HG02840 (cell line): ENCODE data around the gene PIANP.
"Not testable (repeated sequence)": the region's sequence is repeated elsewhere in the genome, so short reads cannot be mapped to it uniquely, and the experiment has no call there.

Experiments used
- ATAC-seq: cut with Tn5 transposase; IDR thresholded peaks from one replicate; pipeline ENCODE4 v1.9.1; 2021; ENCODE audit warnings: mild to moderate bottlenecking, moderate library complexity, moderate number of reproducible peaks; ENCODE audit not compliant: unreplicated experiment, low FRiP score

PIANP gene, protein sequence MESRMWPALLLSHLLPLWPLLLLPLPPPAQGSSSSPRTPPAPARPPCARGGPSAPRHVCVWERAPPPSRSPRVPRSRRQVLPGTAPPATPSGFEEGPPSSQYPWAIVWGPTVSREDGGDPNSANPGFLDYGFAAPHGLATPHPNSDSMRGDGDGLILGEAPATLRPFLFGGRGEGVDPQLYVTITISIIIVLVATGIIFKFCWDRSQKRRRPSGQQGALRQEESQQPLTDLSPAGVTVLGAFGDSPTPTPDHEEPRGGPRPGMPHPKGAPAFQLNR

DNA sequence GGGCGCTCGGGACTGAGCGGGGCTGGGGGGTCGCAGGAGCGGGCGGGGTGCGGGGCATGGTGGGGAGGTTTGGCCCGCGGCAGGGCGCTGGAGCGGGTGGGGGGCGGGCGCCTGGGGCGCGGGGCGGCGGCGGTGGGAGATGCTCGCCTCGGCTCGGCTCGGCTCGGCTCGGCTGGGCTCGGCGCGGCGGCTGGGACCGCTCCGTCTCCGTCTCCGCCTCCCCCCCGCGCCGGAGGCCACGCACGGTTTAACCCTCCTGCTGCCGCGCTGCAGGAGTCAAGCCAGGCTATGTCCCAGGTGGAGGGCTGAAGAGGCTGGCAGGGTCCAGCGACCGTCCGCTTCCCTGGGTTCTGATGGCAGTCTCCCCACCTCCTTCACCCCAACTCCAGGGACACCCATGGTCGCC is at the start of gene PIANP:
Gene PIANP (minus strand): TSS at position 170 of the 406 bp plus-strand sequence. CDS start 2,754 bp downstream, outside the sequence.
- no peak for ATAC-seq

DNA sequence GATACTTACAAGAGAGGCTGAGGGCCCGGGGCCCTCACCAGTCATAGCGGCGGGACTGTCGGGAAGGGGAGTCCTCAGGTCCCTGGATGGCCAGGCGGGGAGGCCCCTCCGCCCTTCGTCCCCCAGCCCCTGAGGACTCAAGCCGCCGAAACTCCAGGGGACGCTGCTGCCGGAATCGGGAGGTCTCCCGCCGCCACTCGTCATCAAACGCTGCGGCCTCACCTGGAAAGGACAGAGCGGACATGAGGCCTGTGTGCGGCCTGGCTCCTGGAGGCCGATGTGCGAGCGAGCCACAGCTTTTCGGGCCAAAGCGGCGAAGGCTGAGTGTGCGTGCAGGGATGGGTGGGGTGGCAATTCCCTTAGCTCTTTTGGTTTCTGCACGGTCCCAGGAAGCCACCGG is 48.1 kb upstream of the PIANP start:
- no peak for ATAC-seq

DNA sequence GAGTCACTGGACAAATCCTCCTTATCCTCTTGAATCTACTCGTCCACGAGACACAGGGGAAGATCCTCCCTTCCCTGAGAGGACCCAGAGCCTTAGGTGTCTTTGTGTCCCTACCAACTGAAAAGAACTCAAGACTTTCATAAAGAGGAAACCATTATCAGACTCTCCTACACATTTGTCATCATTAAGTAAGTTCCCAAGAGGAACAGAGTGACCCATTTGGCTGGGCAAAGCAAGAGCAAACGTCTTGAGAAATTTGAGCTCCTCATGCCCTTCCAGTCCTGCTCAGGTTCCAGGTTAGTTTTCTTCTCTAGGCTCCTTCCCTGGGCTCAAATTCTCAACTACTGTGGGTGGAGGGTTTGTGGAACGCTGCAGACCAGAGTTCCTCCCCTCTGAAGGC is 46.6 kb upstream of the PIANP start:
- ATAC-seq: no peak

DNA sequence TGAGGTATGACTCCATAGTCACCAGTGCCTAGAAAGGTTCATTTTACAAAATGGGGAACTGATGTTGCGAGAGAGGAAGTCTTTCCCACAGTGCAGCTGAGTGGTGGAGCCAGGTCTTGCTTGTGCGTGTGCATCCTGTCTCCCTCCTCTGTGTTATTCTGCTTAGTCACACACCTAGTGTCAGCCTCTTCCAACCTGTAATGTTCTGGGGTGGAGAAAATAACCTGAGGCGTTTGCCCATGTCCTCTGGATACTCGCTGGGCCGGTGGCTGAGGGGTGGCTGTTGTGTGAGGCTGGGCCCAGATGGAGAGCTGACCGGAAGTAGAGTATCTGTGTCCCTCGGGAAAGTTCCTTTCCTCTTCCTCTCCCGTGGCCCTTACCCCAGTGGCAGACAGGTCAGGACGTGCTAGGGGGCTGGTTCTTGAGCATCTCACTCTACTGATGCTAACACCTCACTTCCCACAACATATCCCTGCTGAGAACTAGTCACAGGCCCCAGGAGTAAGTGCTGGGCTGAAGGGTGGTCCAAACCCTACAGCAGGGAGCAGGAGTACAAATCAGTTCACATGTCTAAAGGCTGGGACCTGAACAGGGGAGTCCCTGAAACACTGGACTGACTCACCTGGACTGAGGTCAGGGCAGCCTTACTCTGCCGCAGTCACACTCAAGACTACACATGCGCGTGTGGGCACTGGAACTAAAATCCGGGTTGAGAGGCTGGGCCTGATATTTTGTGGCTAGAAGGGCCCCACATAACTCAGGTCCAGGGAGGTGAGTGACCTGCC is 45.3 kb upstream of the PIANP start:
- no peak for ATAC-seq

DNA sequence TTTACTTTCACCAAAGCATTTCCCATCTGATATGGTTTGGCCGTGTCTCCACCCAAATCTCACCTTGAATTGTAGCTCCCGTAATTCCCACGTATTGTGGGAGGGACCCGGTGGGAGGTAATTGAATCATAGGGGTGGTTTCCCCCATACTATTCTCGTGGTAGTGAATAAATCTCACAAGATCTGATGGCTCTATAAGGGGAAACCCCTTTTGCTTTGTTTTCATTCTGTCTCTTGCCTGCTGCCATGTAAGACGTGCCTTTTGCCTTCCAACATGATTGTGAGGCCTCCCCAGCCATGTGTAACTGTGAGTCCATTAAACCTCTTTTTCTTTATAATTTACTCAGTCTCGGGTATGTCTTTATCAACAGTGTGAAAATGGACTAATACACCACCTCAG is 42.7 kb upstream of the PIANP start:
- not testable (repeated sequence) for ATAC-seq

DNA sequence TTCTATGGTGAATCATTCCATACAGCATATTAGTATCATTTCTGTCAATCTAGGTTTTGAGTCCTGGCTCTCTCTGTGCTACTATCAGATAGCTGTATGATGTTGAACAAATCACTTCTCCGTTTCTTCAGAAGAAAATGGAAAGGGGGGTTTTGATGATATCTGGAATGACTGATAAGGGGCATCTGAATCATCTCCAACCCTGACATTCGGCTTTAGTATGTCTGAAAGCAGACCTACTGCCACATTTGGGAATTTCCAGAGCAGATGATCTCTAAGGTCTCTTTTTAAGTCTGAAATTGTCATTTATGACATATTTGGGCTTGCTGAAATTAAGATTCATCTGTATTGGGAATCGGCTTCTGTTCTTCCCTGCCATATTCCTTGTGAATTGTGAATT is 42.2 kb upstream of the PIANP start:
- ATAC-seq: no peak

DNA sequence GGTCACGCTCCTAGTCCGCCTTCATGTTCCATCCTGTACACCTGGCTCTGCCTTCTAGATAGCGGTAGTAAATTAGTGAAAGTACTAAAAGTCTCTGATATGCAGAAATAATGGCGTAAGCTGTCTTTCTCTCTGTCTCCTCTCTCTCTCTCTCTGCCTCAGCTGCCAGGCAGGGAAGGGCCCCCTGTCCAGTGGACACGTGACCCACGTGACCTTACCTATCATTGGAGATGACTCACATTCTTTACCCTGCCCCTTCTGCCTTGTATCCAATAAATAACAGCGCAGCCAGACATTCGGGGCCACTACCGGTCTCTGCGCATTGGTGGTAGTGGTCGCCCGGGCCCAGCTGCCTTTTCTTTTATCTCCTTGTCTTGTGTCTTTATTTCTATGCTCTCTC is 41.5 kb upstream of the PIANP start:
- ATAC-seq: not testable (repeated sequence)

DNA sequence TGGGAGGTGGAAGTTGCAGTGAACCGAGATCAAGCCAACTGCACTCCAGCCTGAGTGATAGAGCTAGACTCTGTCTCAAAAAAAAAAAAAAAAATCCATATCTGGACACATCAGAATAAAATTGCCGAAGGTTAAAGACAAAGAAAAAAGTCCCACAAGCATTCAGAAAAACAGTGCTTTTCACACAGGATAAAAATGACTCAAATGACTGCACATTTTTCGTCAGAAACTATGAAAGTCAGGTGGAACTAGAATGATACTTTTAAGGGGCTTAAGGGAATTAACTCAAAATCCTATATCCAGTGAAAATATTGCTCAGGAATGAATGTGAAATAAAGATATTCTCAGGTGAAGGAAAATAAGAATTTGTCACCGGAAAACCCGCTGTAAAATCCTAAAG is 36.1 kb upstream of the PIANP start:
- no peak for ATAC-seq

DNA sequence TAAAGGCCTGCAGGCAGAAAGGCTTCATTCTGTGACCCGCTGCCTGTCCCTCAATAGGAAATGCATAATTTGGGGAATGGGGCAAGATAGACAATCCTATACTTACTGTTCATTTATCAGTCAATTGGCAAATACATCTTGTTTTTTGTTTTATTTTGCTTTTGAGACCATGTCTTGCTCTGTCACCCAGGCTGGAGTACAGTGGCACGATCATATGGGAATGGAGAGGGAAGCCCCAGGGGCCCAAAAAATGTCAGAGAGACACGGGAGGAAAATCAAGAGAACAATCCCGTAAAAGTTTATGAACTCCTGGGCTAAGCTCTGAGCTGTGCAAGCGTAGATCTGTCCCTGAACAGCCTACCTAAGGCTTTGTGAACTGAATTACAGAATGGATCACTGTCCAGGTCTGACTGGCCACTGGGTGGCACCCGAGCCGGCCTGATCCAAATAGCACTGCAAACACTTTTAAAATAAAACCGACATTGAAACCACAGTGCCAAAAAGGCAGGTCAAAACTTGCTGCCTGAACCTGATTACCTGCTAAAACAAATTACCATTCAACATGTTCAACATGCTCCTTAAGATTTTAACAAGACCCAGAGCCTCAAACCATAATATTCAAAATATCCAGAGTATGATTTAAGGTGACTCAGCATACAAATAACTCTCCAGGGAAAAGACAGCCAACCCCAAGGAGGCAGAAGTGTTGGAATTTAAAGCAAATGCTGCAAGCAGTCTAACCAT is 35.0 kb upstream of the PIANP start:
- no peak for ATAC-seq

DNA sequence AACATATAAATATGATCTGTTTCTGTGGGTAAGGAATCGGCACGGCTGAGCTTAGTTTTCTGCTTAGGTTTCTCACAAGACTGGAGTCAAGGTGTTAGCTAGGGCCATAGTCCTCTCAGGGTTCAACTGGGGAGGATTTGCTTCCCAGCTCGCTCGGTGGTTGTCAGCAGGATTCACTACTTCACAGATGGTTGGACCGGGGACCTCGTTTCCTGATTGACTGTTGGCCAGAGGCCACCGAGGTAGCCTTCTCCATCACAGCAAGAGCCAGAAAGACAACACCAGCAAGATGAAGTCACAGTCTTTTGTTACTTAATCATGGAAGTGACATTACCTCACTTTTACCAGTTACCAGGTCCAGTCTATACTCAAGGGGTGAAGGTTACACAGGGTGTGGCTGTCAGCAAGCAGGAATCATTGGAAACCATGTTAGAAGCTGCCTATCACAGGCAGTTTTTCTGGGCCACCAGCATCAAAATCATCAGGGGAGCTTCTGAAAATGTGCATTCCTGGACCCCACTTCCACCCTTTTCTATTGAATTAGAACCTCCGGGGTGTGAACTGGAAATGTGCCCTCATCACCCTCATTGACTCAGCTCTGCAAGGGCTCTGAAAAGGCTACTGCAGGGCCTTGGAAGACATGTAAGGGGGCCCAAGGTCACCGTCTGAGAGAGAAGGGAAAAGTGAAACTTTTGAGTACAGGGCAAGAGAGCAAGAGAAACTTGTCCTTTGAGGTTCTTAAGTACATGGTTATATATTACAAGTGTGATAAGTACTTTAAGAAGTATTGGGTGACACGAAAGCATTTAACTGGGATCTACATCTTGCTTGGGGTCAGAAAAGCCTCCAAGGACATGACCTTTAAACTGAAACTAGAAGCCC is 34.1 kb upstream of the PIANP start:
- no peak for ATAC-seq

DNA sequence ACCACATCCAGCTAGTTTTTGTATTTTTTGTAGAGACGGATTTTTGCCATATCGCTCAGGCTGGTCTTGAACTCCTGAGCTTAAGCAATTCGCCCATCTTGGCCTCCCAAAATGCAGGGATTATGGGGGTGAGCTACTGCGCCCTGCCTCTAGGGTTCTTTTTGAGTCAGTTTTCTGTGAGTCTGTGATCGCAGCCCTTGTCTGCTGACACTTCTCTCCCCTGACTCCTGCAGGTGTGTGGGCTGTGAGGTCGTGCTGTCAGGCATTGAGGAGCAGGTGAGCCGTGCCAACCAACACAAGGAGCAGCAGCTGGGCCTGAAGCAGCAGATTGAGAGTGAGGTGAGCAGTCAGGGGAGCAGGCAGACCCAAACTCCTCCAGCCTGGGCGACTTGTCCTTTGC is 29.6 kb upstream of the PIANP start:
- ATAC-seq: no peak

DNA sequence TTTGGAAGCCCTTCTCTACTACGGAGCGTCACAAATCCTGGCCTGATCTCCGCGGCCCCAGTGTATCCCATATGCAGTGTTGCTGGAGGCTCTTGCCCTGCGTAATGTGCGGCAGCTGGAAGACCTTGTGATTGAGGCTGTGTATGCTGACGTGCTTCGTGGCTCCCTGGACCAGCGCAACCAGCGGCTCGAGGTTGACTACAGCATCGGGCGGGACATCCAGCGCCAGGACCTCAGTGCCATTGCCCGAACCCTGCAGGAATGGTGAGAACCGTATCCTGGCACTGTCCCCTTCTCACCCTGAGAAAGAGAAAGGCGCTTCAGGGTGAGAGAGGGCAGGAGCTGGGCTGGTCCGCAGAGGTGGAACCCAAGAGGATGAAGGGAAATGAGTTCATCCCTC is 28.6 kb upstream of the PIANP start:
- ATAC-seq: no peak

DNA sequence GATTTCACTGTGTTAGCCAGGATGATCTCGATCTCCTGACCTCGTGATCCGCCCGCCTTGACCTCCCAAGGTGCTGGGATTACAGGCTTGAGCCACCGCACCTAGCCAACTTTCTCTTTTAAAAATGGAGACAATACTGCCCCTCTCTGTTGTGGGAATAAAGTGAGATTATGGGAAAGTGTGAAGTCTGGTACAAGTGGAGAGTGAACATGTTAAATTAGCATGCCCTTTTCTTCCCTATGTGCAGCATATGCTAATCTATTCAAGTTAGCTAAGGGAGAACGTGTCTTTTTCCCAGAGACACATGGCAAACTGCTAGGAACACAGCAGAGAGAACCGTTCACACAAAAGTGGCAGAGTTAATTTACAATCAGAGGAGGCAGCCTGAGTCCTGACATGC is 24.7 kb upstream of the PIANP start:
- ATAC-seq: no peak

DNA sequence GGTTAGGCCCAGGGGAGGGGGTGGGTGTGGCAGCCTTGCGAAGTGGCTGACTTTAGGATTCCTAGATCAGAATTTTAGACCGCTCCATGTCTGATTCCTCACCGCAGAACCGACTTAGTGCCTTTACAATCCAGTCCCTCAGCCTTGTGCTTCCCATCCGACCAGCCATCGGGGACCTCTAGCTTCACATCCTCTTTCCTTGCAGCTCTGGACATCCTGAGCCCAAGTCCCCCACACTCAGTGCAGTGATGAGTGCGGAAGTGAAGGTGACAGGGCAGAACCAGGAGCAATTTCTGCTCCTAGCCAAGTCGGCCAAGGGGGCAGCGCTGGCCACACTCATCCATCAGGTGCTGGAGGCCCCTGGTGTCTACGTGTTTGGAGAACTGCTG is 23.8 kb upstream of the PIANP start:
- no peak for ATAC-seq

DNA sequence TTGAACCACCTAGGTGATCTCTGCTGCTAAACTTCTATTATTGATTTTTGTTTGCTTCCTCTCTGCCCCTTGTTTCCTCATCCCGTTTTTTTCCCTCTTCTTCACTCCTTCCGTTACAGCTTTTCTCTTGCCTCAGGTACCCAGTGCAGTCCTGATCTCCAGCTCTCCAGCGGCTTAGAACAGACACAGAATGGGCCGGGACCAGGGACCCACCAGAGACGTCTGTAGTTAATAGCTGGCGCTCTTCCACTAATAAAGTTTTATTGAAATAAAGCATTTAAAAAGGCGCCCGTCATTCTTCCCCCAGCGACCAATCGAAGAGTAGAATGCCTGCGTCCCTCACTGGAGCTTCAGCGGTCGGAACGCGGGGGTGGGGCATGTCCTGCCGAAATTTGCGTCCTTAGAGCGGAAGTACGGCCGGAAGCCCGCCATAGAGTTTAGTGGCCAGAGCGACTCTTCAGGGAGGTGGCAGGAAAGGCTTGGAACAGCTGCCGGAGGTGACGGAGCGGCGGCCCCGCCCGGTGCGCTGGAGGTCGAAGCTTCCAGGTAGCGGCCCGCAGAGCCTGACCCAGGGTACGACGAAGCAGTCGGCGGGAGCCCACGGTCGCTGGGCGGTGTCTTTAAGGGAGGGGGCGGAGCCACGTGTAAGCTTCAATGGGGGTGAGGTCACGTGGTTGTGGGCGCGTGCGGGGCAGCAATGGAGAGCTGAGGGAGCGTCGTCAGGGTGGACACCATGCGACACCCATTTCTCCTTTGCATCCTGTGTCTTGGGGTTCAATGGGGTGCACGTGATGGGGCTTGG is 23.2 kb upstream of the PIANP start, which contains the start of gene COPS7A:
Gene COPS7A (plus strand): TSS at position 440 of the 802 bp plus-strand sequence. CDS start 611 bp downstream, outside the sequence.
- peak; percentile 90 for ATAC-seq

DNA sequence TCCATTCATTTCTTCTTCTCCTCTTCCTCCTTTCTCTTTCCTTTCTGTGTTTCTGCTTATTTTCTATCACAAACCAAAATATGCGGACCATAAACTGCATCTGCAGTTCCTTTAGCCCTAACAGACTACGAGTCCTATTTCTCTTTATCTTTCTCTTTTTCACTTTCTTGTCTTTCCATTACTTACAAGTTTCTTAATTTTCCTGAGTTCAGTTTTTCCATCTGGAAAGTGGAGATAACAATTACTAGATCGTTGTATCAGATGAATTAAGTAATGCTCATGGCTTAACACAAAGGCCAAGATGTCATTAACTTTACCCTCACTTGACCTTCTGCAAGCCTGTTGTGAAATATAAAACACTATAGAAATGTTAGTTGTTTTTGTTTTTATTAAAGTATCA is 22.2 kb upstream of the PIANP start:
- no peak for ATAC-seq

DNA sequence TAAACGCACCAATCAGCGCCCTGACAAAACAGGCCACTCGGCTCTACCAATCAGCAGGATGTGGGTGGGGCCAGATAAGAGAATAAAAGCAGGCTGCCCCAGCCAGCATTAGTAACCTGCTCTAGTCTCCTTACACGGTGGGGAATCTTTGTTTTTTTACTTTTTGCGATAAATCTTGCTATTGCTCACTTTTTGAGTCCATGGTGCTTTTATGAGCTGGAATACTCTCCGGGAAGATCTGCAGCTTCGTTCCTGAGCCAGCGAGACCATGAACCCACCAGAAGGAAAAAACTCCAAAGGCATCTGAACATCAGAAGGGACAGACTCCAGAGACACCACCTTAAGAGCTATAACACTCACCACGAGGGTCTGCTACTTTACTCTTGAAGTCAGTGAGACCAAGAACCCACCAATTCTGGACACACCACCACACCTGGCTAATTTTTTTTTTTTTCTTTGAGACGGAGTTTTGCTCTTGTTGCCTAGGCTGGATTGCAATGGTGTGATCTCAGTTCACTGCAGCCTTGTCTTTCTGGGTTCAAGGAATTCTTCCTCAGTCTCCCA is 16.3 kb upstream of the PIANP start:
- no peak for ATAC-seq

DNA sequence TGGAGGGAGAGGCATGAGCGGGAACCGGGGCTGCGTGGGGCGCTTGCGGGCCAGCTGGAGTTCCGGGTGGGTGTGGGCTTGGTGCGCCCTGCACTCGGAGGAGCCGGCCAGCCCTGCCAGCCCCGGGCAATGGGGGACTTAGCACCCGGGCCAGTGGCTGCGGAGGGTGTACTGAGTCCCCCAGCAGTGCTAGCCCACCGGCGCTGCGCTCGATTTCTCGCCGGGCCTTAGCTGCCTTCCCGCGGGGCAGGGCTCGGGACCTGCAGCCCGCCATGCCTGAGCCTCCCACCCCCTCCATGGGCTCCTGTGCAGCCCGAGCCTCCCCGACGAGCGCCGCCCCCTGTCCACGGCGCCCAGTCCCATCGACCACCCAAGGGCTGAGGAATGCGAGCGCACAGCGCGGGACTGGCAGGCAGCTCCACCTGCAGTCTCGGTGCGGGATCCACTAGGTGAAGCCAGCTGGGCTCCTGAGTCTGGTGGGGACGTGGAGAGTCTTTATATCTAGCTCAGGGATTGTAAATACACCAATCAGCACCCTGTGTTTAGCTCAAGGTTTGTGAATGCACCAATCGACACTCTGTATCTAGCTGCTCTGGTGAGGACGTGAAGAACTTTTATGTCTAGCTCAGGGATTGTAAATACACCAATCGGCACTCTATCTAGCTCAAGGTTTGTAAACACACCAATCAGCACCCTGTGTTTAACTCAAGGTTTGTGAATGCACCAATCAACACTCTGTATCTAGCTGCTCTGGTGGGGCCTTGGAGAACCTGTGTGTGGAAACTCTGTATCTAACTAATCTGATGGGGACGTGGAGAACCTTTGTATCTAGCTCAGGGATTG is 15.6 kb upstream of the PIANP start:
- ATAC-seq: not testable (repeated sequence)
